ENCODE data around the gene PRAC2.
A peak's percentile ranks its signal among the peaks of the same experiment; 100 is the strongest.

The PRAC2 gene

DNA sequence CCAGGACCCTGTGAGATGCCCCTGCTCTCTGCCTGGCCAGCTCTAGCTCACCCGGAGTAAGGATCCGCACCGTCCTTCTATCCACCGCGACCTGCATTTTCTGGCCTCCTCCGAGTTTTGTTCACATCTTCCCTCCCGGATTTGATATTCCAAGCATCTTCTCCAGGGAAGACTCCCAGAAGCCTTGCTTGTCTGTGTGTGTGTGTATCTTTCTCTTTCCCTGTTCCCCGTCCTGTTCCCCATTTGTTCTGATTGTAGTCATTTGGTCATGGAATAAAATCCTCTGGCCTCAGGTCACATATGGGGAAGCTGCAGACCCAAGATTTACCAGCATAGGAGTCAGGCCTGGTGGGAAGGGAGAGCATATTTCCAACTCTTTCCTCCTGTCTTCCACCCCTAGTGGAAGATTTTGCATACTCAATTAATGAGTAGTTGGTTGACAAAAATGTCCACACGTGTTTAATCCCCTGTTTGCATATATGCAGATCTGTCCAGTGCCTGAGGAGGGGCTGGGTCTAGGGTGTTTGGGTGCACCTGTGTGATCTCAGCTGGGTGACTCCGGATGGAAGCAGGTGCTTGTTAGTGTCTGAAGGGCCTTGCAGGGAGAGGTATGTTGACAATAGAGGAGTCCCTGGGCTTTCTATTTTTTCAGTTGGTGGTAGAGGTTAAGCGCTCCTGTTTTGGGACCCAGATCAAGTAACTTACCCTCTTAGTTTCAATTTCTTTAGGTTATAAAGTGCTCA is 2.5 kb upstream of the PRAC2 start:
- no peak for DNase-seq

DNA sequence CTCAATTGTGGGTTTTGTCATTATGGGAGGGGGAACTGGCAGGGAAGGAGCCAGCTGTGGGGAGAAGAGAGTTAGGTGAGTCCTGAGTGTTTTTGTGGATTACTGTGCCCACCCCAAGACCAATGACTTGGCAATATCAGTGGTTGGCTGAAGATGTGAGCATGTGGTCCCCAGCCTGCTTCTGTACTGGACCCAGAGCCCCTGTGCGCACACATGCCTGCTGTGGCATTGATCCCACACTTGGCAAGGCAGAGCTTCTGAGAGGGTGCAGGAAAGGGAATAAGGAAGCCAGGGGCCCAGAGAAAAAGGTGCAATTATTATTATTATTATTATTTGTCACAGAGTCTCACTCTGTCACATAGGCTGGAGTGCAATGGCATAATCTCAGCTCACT is 2.0 kb upstream of the PRAC2 start:
- DNase-seq = no peak

DNA sequence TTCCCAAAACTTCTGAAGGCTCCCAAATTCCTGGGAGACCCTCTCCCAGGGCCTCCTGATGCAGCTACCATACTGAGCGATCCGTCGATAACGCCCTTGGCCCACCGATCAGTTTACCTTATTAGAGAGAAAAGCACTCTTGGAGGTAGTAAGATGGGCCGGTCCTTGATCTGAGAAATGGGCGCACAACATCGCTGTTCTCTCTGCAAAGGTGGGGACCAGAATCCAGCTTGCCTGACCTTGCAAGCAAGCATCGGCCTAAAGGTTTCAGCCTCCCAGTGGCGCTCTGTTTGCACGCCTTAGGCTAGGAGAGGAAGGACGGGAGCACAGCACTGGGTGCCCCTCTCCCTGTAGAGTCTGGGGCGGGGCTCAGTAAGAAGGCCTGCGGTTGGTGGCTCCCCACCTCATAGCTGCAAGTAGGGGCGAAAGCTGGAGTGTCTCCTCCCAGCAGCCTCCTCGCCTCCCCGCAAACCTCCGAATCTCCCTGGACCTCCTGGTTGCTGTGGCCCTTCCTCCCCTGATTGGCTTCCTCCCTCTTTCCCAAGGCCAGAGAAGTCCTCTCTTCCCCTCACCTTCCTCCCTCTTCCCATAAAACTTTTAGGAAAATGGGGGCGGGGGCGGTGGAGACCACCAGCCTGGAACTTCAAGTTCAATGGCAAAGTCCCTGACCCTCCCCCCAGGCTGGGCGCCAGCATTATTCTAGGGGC is 631 bp upstream of the PRAC2 start, which contains the start of gene PRAC1:
PRAC1 (minus strand) TSS at position 318 of the 707 bp plus-strand sequence; CDS start at position 192, 126 bp downstream.
- DNase-seq = no peak

DNA sequence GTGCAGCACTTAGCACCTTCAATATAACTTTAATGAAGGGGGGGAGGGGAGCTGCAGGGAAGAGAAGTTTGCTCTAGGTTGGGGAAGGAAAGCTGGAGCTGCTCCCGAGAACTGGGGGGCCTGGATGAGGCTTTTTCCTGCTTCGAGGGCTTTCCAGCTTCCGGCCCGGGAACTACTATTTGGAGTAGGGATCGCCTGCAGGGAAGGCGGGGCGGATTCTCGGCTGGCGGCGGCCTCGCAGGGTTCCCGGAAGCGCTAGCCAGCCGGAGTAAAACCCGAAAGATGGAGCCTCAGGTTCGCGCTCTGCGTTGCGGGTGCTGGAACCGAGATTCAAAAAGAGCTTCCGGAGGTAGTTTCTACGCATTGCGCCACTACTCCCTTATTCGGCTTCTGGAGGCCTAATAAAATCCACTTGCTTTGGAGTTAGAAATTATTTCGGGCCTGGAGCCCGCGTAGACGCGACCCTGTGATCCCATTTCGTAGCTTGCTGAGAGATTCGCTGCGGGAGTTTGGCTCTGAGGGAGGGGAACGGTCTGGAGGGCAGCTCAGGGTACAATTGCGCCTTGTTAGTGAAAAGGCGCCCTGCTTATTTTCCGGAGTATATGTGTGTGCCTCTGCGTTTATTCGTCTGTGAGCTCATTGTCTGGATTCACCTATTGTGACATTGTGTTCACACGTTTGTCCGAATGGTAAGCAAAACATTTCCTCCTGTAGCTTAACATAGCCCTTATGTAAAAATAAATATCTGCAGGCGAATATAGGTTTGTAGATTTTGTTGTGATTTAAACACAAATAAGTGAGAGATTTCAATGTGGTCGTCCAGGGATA is 652 bp downstream of the PRAC2 start:
- no peak for DNase-seq

DNA sequence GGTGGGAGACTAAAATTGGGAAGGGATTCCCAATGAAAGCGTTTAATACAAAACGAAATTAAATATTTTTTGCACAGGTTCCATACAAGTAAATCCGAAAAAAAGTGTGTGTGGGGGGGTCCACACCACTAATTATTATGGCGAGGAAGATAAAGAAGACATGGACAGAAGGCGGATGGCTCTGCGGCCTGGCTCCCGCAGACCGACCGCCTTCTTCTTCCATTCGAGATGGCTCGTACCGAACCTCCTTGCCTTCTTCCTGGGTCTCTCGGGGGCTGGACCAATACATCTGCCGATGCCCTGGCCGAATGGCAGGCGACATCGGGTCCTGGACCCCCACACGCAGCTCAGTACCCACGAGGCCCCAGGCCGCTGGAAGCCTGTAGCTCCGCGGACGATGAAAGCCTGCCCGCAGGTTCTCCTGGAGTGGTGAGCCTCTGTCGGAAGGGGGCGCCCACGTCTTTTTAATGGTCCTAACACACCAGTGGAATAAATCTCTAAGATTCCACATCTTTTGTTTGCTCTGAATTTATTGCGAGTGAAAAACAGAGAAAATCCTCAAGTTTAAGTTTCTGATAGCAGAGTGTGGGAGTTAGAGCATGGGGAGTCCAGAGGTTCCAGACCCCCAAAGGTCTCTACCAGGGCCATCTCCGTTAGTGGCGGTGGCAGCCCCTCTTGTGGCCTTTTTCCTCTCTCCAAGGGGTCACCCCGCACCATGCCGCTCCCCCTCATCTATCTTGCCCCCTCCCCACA is 1.4 kb downstream of the PRAC2 start:
- DNase-seq = peak; percentile 68

DNA sequence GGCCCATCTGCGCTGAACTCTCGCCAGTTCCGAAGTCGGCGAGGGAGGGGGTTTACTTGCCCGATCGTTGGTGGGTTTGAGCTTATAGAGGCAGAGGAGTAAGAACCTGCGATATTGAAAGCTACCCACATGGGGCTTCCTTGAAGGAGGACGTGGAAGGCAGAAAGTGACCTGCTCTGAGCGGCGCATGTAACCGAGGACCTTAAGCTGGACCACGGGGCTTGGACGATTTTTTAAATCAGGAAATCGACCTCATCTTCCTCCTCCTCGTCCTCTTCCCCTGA is 2.0 kb downstream of the PRAC2 start:
- no peak for DNase-seq

DNA sequence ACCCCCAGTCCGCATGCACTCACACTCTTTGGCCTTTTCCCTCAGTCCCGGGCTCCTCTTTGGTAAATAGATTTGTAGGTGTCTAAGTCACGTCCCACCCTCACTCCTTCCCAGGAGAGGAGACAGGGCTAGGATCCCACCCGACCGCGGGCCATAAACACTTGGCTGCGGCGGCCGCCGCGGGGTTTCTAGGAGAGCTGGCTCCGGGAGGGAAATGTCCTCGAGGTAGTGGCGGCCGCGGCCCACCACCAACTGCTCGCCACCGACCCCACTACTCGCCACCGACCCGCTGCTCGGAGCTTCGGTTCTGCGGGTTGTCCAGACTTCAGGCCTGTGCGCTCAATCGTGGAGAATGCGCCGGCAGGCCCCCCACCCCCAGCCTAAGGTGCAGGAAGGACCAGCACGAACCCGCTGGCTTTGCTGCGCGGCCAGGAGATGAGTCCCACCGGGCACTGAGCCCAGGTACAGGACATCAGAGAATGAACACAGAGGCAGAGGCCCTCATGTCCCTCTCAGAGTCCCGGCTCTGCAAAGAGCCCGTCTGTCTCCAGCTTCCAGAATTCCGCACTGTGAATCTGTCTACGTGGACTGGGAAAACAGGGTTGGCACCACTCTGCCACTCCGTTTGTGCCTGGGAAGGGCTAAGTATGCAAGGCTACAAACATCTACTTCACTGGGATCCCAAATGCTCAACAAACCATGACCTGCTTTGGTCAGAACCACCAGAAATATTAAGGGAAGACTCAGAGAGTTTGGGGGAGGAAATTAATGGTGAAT is 2.5 kb downstream of the PRAC2 start:
- DNase-seq = no peak

DNA sequence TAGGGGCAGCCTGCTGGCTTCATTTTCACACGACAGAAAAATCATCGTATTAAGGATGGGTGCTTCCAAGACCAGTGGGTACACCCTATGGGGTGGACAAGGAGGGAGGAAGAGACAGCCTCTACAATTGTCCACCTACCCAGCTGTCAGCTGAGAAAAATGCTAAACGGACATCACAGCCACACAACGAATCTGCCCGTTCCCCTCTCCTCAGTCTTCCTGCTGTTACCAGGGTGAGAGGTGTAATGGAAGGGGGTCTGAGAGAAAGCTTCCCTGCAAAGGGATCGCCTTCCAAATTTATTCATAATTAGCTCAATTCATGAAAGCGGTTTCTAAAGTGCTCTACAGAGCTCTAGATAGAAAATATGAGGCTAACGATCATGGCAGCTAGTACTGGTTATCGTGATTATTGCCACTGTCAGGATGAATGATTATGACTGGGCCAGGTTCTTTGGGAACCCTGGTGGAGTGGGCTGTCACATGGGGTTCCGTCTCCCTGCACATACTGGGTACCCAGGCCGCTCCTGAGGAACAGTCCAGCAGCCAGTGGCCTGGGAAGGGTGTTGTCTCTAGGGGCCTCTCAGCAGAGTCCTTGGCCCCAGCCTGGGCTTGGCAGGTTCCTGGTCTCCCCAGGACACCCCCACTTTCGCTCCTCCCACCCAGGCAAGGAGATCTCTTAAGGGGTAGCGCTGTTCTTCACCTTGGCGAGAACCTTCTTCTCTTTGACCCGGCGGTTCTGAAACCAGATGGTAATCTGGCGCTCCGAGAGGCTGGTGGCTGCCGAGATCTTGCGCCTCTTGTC is 3.3 kb downstream of the PRAC2 start:
- no peak for DNase-seq

DNA sequence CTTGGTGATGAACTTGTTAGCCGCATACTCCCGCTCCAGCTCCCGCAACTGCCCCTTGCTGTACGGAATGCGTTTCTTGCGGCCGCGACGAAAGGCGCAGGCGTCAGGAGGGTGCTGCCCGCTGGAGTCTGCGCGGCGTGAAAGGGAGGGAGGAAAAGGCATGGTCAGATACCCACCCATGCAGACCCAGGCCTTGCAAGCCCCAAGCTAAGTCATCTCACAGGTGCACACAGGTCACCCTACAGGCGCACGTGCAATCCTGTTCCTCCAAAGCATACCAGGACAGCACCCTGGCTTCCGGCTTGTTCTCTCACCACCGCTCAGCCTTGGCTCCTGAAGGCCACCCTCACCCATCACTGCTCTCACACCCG is 3.9 kb downstream of the PRAC2 start:
- DNase-seq = no peak

DNA sequence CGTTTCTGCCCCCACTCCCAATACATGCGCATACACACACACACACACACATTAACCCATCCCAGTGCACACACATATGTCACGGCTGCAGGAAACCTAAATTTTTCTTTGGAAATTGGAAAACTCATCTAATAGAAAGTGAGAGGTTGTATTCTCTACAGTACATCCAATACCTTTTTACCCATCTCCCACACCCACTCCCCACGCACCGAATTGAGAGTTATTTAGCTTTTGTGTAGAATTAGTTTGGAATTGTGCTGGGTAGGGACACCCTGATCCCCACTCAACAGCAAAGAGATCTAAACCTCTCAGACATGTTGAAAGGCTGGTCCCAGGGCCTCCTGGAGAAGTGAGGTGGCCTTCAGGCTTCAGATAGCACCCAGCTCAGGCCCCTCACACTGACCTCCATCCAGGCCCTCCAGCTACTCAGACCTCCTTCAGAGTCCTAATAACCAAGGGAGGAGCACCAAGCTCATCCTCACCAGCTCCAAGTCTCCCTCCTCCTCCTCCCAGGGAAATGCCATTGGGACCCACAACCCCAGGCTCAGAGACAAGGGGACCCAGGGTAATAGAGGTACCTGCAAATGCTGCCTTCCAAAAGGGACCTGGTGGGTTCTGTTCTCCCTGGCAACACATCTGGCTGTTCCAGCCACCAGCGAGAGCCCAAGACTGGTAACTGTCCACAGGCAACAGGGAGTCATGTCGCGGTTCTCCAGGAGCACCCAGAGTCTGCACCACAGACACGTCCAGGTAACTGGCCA is 4.6 kb downstream of the PRAC2 start:
- no peak for DNase-seq

DNA sequence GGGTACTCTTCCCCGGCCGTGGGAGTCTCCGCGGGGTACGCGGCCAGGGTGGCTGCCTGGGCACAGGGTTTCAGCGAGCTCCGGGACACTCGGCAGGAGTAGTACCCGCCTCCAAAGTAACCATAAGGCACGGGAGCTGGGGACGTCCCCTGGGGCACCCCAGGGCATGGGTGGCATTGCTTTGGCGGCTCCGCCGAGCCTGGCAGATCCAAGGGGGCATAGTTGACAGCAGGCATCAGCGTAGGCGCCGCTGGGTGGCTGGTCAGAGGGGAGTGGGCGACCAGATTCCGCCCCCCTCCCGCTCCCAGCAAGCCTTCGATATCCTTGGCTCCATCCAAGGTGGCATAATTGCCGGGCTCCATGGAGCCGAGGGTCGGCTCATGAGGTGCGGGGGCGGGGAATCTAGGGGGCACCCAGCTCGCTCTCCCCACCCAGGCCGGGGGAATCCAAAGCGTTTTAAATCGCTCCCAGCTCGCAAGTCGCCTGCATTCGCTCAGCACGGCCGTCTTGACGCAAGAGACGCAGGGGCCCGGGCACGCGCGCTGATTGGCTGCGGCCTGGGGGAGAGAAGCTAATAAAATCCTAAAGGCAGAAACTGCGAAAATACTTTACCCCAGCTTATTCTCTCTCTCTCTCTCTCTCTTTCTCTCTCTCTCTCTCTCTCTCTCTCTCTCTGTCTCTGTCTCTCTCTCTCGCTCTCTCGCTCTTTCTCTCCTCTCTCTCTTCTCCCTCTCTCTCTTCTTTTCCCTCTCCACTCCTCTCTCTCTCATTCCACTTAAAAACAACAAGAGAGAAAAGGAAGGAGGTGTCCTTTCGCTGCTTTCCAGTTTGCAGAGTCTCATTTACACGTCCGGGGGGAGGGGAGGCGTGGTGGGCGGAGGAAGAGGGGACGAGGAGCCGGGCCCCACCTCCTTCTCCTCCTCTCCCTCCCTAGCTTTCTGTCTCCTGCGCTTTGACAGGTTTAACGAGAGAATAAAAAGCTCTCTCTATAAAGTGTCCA is 5.5 kb downstream of the PRAC2 start, which contains the start of gene HOXB13:
HOXB13 (minus strand) TSS at position 519 of the 1,000 bp plus-strand sequence; CDS start at position 362, 157 bp downstream.
- DNase-seq = no peak

DNA sequence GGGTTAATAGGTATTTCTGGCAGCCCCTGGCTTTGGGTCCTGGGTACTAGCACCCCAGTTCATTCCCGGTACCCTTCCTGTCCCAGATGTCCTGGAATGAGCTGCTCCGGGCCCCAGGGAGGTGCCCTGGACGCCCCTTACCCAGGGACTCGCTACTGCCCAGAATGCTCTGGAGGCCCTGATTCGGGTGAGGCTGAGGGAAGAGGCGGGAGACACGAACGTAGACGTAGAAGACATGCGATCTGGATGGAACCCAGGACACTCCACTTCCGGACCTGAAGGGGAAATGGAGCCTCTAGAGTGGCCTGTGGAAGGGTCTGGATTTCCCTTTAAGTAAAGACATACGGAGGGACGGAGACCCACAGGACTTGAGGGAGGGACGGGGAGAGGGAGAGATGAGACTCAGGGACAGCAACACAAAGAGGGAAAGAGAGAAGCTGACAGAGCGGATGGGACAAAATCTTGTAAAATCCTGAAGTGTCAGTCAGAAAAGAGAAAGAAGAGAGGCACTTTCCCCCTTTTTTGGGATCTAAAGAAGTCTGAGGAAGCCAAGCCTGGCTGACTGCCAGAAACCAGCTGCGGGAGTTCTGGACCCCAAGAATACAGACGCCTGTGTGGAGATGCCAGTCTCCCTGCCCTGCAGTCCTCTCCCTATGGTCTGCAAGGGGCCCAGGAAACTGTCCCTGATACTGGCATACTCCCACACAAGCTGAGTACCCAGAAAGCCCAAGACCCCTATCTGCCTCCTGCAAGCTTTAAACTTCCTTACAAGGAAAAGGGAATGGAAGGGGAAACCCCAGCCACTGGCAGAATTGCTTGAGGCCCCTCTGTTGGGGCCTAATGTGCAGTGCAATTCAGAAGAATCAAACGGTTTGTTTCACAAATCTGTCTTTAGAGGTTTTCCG is 6.6 kb downstream of the PRAC2 start:
- no peak for DNase-seq

DNA sequence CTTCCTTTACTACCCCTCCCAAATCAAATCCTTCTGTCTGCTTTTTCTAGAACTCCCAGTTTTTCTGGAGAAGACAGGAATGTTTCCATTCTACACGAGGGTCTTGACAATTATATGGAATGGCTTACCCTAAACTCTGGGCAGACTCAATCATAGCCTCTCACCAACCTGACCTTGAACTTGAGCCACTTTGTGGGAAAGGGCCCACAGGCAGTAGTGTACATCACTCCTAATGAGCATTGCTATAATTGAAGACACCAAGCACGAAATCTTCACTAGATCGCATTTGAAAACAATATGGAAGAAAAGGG is 7.2 kb downstream of the PRAC2 start:
- no peak for DNase-seq

DNA sequence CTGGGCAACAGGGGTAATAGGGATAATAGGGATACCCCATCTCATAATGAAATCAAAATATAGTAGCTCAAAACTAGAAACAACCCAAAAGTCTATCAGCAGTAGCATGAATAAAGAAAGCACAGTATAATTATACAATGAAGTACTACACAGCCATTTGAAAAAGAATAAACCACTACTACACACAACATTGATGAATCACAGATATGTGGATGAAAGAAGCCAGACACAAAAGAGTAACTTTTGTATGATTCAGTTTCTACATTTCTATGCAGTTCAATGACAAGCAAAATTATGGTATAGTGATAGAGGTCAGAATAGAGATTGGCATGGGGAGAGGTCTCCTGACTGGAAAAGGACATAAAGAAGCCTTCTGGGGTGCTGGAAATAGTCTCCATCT is 8.4 kb downstream of the PRAC2 start:
- no peak for DNase-seq

DNA sequence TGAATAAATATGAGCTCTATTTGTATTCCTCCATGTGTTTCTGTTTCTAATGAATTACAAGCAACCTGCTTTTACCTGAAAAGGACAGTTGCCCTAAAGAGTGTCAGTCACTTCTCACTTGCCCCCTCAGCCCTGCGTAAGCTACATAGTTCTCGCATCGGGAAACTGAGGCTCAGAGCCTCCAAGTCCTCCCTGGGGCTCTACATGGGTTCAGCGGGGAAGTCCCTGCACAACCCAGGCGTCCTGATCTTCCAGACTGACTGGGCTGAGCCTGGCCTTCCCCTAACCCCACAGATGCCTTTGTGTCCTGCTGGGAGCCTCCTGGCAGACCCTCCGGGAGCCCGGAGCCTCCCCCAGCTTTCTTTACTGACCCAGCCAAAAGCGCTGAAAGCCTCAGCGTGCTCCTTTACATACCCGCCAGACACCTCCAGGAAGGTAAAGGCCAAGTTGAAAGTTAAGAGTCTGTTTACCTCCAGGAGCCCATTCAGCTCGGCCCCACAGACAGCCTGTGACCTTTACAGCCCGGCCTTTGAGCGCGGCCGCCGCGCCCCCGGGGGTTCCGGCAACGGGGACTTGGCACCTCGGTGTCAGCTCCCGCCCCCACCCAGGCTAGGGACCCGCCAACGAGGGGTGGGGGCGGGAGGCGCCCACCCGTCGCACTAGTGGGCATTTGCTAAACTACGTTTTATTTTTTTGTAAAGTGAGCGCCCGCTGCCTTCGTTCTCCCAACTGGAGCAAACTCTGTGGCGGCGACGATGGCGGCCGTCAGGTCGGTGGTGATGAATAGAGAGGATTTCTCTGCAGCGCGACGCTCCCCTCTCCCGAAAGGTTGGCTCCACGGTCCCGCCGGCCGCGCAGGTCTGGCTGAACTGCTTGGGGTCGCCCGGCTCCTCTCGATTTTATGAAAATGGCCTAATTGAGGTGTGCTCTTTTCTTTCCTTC is 10.0 kb downstream of the PRAC2 start:
- DNase-seq = no peak

DNA sequence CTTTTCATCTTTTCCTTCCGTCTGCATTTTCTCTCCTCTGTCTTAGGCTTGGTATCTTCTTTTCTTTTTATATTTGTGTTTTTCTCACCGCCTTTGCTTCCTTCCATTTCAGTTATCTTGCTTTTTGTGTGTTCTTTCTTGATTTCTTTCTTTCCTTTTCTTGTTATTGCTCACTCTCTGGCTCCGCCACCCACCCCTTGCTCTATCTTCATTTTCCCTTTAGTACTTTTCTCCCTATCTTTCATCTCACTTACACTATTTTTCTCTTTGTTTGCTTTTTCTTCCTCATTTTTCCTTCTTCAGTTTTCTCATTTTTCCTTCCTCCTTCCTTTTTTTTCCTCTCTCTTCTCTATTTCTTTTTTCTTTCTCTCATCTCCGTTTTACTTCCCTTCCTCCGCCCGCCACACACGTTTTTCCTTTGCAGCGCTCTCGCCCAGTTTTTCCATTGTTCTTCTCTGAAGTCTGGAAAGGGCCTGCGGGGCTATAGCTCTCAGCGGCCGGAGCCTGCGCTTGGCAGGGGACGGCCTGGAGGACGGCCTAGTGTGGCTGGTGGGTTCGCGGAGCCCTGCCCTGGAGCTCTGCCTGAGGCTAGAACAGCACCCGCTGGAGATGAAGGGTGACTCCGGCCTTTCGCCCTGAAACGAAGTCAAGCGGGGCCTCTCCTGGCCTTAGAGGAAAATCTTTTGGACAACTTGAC is 10.8 kb downstream of the PRAC2 start:
- no peak for DNase-seq

Measured in MV-4-11 (cell line).